ENCODE measurements around the gene SLC22A23.

SLC22A23 gene

GRCh38 chr6:3236005-3236404 is 220.8 kb downstream of the SLC22A23 start:
- no peak overlapping the region for H3K4me3 Mint-ChIP-seq

DNA sequence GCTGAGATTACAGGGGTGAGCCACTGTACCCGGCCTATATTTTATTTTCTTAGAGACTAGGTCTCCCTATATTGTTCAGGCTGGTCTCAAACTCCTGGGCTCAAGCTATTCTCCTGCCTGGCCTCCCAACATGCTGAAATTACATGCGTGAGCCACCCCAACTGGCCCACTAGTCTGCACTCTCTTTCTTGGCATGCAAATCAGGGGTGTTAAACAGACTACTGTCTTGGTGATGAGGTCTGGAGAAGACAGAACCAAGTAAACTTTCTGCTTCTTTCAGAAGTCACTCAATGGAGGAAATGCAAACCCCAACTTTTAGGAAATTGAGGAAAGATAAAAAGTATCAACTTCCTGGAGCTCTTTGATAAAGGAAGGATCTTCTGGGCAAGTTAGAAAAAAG is 221.4 kb downstream of the SLC22A23 start:
- DNase-seq = no peak
- H3K9me3 Mint-ChIP-seq = no peaks in the 10 kb centered on the region
- peaks cover 91 to 100% of the 10 kb centered on the region in 2 donors for H3K27me3 Mint-ChIP-seq
- no peak overlapping the region for H3K27ac Mint-ChIP-seq
- no peak overlapping the region for H3K4me3 Mint-ChIP-seq
- no peaks in the 10 kb centered on the region for H3K36me3 Mint-ChIP-seq (ENCODE audit: insufficient read depth)
- no peak for ATAC-seq (replicated peaks)
- peaks cover 9 to 11% of the 10 kb centered on the region in 2 donors for H3K4me1 Mint-ChIP-seq (ENCODE audit: low read depth in 2 of 2)

More at GRCh38 chr6:3236005-3236404, 220.8 kb downstream of the SLC22A23 start:
- H3K36me3 Mint-ChIP-seq (ENCODE audit: insufficient read depth) = no peaks in the 10 kb centered on the region
- no peaks in the 10 kb centered on the region for H3K9me3 Mint-ChIP-seq
- ATAC-seq (replicated peaks) (no peak), DNase-seq (no peak)
- H3K4me1 Mint-ChIP-seq (ENCODE audit: low read depth in 2 of 2) = peaks cover 6 to 10% of the 10 kb centered on the region in 2 donors
- H3K27me3 Mint-ChIP-seq = peaks cover 88 to 95% of the 10 kb centered on the region in 2 donors
- H3K27ac Mint-ChIP-seq = no peak overlapping the region

DNA sequence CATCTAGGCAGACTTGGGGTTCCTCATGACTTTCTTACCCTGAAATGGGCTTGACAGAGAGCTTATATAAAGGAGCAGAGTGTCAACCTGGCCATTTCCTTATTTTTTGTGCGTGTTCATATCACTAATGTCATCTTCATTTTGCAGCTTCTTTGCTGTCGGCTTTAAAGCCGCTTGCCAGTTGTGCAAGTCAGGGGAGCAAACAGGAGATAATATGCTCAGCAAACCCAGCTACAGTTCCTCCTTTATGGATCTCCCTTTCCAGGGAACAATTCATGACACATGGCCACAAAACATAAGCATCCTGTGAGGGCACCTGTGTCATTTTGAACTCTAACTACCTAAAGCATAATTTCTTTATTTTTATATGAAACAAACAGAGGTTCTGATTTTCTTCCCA is 222.9 kb downstream of the SLC22A23 start:
- H3K9me3 Mint-ChIP-seq = no peaks in the 10 kb centered on the region
- DNase-seq = no peak
- peaks cover 5% of the 10 kb centered on the region for H3K36me3 Mint-ChIP-seq (ENCODE audit: insufficient read depth)
- H3K4me3 Mint-ChIP-seq = no peak overlapping the region
- ATAC-seq (replicated peaks) = no peak
- peaks cover 97 to 100% of the 10 kb centered on the region in 2 donors for H3K27me3 Mint-ChIP-seq
- no peak overlapping the region for H3K27ac Mint-ChIP-seq
- peaks cover 22 to 23% of the 10 kb centered on the region in 2 donors for H3K4me1 Mint-ChIP-seq (ENCODE audit: low read depth in 2 of 2)

- no peak overlapping the region for H3K4me3 Mint-ChIP-seq
- DNase-seq (no peak), ATAC-seq (replicated peaks) (no peak)
- no peak overlapping the region for H3K27ac Mint-ChIP-seq
- H3K9me3 Mint-ChIP-seq = no peaks in the 10 kb centered on the region
- H3K27me3 Mint-ChIP-seq = peaks cover 96 to 100% of the 10 kb centered on the region in 2 donors
- peaks cover 27 to 28% of the 10 kb centered on the region in 2 donors for H3K4me1 Mint-ChIP-seq (ENCODE audit: low read depth in 2 of 2)
- peaks cover 8% of the 10 kb centered on the region for H3K36me3 Mint-ChIP-seq (ENCODE audit: insufficient read depth)
These were observed 223.5 kb downstream of the SLC22A23 start for GRCh38 chr6:3233321-3233720.

- Mint-ChIP-seq H3K27ac (no peak overlapping the region), H3K4me1 (ENCODE audit: low read depth in 2 of 2) (peaks cover 33% of the 10 kb centered on the region in 2 donors), H3K9me3 (no peaks in the 10 kb centered on the region), H3K4me3 (peak overlapping the region in 1 of 2 donors; percentile 62), H3K27me3 (peaks cover 93 to 100% of the 10 kb centered on the region in 2 donors), H3K36me3 (ENCODE audit: insufficient read depth) (peaks cover 8% of the 10 kb centered on the region)
- DNase-seq (no peak), ATAC-seq (replicated peaks) (no peak)
These were observed 224.6 kb downstream of the SLC22A23 start for GRCh38 chr6:3232017-3232945.

DNA sequence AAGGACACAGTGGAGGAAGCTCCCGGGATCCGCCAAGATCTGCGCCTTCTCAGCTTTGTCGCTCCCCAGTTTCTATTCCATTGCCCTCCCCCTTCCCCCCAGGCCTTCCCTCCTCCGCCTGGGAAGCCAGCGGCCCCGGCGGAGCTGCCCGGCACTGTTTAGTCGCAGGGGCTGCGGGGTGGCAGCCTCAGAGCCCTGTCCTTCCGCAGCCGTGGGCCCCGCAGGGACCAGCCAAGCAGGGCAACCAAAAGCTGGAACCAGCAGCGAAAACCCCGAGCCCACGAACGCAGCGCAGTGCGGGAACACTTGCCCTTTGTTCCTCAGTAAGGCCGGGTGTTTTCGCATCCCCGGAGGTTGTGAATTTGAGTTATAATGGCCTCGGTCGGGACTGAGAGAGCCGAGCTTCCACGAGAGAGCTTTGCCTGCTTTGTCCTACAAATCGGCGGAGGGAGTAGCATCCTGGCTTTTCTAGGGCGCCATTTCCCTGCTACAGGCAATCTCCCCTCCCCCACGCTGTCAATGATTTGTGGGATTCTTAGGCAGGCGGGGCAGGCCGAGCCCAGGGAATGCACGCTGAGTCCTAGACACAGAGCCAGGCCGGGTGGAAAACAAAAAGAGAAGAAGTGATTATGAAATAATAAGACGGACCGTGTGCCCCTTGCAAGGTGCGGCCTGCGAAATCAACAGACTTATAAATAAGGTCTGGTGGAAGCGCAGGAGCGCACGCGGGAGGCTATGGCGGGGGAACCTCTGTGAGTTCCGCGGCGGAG is 225.4 kb downstream of the SLC22A23 start:
- DNase-seq = no peak
- ATAC-seq (replicated peaks) = no peak
- Mint-ChIP-seq H3K4me1 (ENCODE audit: low read depth in 2 of 2) (peaks cover 38 to 41% of the 10 kb centered on the region in 2 donors), H3K4me3 (peak overlapping the region; percentile 62 to 89), H3K9me3 (no peaks in the 10 kb centered on the region), H3K36me3 (ENCODE audit: insufficient read depth) (peaks cover 8% of the 10 kb centered on the region), H3K27ac (no peak overlapping the region), H3K27me3 (peaks cover 93 to 100% of the 10 kb centered on the region in 2 donors)

DNA sequence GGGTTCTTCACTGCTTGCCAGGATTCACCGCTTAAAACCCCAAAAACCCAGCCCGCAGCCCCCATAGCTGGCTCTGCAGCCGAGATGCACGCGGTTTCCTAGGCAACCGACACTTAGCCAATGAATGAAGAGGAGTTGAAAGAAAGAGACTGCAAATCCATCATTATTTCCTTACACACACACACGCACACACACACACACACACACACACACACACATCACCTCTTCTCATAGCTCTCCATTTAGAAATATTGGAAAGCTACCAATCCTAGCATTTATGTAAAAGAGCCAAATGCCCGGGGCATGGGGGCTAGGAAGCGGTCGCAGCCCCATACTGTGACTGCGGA is 226.0 kb downstream of the SLC22A23 start:
- peaks cover 92 to 100% of the 10 kb centered on the region in 2 donors for H3K27me3 Mint-ChIP-seq
- H3K9me3 Mint-ChIP-seq = no peaks in the 10 kb centered on the region
- peaks cover 38 to 41% of the 10 kb centered on the region in 2 donors for H3K4me1 Mint-ChIP-seq (ENCODE audit: low read depth in 2 of 2)
- H3K27ac Mint-ChIP-seq = no peak overlapping the region
- H3K4me3 Mint-ChIP-seq = peak overlapping the region; percentile 21 to 89
- DNase-seq (no peak), ATAC-seq (replicated peaks) (no peak)
- H3K36me3 Mint-ChIP-seq (ENCODE audit: insufficient read depth) = peaks cover 8% of the 10 kb centered on the region

DNA sequence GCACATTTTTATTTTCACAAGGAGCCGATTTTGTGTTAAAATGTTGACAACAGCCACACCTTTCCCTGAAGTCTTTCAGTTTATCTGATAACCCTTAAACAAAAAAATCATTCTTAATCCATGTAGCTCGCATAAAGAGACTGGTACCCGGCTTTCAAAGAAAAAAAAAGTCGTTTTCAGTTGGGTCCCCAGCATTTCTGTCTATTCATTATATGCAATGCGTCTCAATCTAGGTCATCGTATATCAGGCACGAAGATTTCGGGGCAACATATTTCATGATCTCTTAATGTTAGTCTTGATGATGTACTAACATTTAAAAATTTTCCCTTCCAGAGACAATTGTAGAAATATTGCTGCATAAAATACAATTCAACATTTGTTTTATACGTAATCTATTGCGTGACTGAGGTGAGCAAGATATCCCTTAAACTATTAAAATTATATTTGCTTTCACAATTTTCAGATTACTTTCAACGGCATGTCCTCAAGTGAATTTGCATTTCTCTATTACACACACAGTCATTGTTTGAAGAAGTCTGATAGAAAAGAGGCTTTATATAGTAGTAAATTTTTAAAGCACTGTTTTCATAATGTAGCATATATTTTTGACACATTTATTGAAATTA is 226.5 kb downstream of the SLC22A23 start:
- Mint-ChIP-seq H3K4me3 (peak overlapping the region; percentile 71 to 89), H3K27ac (no peak overlapping the region), H3K4me1 (ENCODE audit: low read depth in 2 of 2) (peaks cover 38 to 41% of the 10 kb centered on the region in 2 donors), H3K36me3 (ENCODE audit: insufficient read depth) (peaks cover 8% of the 10 kb centered on the region), H3K9me3 (no peaks in the 10 kb centered on the region), H3K27me3 (peaks cover 87 to 98% of the 10 kb centered on the region in 2 donors)
- DNase-seq = no peak
- ATAC-seq (replicated peaks) = no peak

- Mint-ChIP-seq H3K9me3 (no peaks in the 10 kb centered on the region), H3K4me1 (ENCODE audit: low read depth in 2 of 2) (peaks cover 38 to 41% of the 10 kb centered on the region in 2 donors), H3K4me3 (peak overlapping the region; percentile 71 to 89), H3K36me3 (ENCODE audit: insufficient read depth) (peaks cover 8% of the 10 kb centered on the region), H3K27ac (no peak overlapping the region), H3K27me3 (peaks cover 81 to 91% of the 10 kb centered on the region in 2 donors)
- DNase-seq = peak in 1 of 3 experiments; percentile 13
- peak; percentile 51 for ATAC-seq (replicated peaks)
These were observed 227.2 kb downstream of the SLC22A23 start for GRCh38 chr6:3229566-3230178.

GRCh38 chr6:3228771-3229565 is 227.9 kb downstream of the SLC22A23 start:
- no peaks in the 10 kb centered on the region for H3K9me3 Mint-ChIP-seq
- peak in 1 of 3 experiments; percentile 28 for DNase-seq
- H3K27ac Mint-ChIP-seq = peak overlapping the region; percentile 35 to 93
- H3K36me3 Mint-ChIP-seq (ENCODE audit: insufficient read depth) = peaks cover 8% of the 10 kb centered on the region
- peaks cover 79 to 91% of the 10 kb centered on the region in 2 donors for H3K27me3 Mint-ChIP-seq
- peaks cover 38 to 41% of the 10 kb centered on the region in 2 donors for H3K4me1 Mint-ChIP-seq (ENCODE audit: low read depth in 2 of 2)
- peak overlapping the region; percentile 71 to 89 for H3K4me3 Mint-ChIP-seq
- peak; percentile 52 for ATAC-seq (replicated peaks)

DNA sequence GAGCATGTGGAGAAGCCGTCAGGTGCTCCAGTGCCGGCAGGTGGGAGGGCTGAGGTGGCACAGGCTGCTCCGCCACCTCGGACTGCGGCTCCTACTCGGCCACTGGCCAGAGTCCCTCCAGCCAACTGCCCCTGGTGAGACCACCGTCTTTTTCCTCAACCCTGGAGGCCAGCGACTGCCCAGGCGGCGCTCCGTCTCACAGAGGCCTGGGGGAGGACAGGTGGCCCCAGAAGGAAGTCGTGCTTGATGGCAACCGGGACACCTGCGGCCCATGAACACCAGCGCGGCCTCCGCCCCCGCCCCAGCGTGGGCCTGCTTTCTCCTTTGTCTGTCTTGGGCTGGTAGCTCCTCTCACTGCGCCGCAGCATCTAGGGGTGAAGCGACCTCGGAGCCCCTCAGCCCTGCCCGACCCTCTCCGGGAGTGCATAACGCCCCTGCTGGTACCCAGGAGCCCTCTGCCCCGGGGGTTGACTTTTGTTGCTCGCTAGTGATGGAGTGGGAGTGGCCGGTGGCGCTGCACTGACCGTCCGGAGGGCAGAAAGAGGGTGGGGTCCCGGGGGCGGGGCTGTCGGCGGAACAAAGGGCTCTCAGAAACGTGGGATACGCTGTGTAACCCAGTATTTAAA is 228.7 kb downstream of the SLC22A23 start:
- H3K4me3 Mint-ChIP-seq = peak overlapping the region; percentile 71 to 89
- DNase-seq = no peak

More for the DNA sequence above, 228.7 kb downstream of the SLC22A23 start:
- ATAC-seq (replicated peaks) = peak; percentile 48
- Mint-ChIP-seq H3K27me3 (peaks cover 71 to 86% of the 10 kb centered on the region in 2 donors), H3K27ac (peak overlapping the region in 1 of 2 donors; percentile 35), H3K36me3 (ENCODE audit: insufficient read depth) (peaks cover 8% of the 10 kb centered on the region), H3K4me1 (ENCODE audit: low read depth in 2 of 2) (peaks cover 38 to 41% of the 10 kb centered on the region in 2 donors), H3K9me3 (no peaks in the 10 kb centered on the region)
